Stimulated activated CD8-positive, alpha-beta memory T cell treated with anti-CD3 and anti-CD28 coated beads, Interleukin-4, amount 100 ng/mL, for 24 hours (primary cell): ENCODE results near the gene C9.
"Not testable (repeated sequence)": the region's sequence is repeated elsewhere in the genome, so short reads cannot be mapped to it uniquely, and the experiment has no call there.

Experiments
- DNase-seq: peaks from one replicate; pipeline ENCODE4 v3.0.0-alpha.2; 2020; ENCODE audit warnings: low read depth

The C9 gene

GRCh38 chr5:39371367-39371635 is 7.0 kb upstream of the C9 start:
- no peak for DNase-seq

GRCh38 chr5:39370555-39371366 is 6.5 kb upstream of the C9 start:
- no peak for DNase-seq

- no peak for DNase-seq
Measured at GRCh38 chr5:39369123-39369815, 5.0 kb upstream of the C9 start.

GRCh38 chr5:39368116-39368515 is 3.8 kb upstream of the C9 start:
- DNase-seq = no peak

- DNase-seq = no peak
Measured at GRCh38 chr5:39367711-39368110, 3.4 kb upstream of the C9 start.

GRCh38 chr5:39363217-39363616 is 1.1 kb downstream of the C9 start:
- no peak for DNase-seq

GRCh38 chr5:39362646-39363045 is 1.6 kb downstream of the C9 start:
- DNase-seq = no peak

- DNase-seq = no peak
Measured at GRCh38 chr5:39361306-39361705, 3.0 kb downstream of the C9 start.

GRCh38 chr5:39360471-39361111 is 3.7 kb downstream of the C9 start:
- no peak for DNase-seq

GRCh38 chr5:39356263-39356662 is 8.0 kb downstream of the C9 start:
- DNase-seq = no peak

- no peak for DNase-seq
Measured at GRCh38 chr5:39355324-39355723, 9.0 kb downstream of the C9 start.

- no peak for DNase-seq
Measured at GRCh38 chr5:39353717-39354399, 10.4 kb downstream of the C9 start.

- DNase-seq = no peak
Measured at GRCh38 chr5:39352951-39353350, 11.3 kb downstream of the C9 start.

GRCh38 chr5:39352170-39352569 is 12.1 kb downstream of the C9 start:
- no peak for DNase-seq

GRCh38 chr5:39349484-39349883 is 14.8 kb downstream of the C9 start:
- no peak for DNase-seq

GRCh38 chr5:39342460-39342859 is 21.8 kb downstream of the C9 start:
- DNase-seq = no peak

- no peak for DNase-seq
Measured at GRCh38 chr5:39341896-39342295, 22.4 kb downstream of the C9 start.

GRCh38 chr5:39340506-39340905 is 23.8 kb downstream of the C9 start:
- DNase-seq = no peak

GRCh38 chr5:39337252-39337915 is 26.9 kb downstream of the C9 start:
- DNase-seq = no peak

- not testable (repeated sequence) for DNase-seq
Measured at GRCh38 chr5:39334296-39334695, 30.0 kb downstream of the C9 start.

- no peak for DNase-seq
Measured at GRCh38 chr5:39333104-39333503, 31.2 kb downstream of the C9 start.

- DNase-seq = no peak
Measured at GRCh38 chr5:39331861-39332381, 32.4 kb downstream of the C9 start.
